ENCODE results near the gene SMARCA2. TPM values are rescaled to one million over a fixed set of nuclear protein-coding genes. Genes with fewer than 3 reads are reported as not detected.

The SMARCA2 gene
- total and polyA plus RNA-seq, 2 donors (not counting 1 experiment from before 2014, with no cell fraction given), result 75.3 to 250 TPM

GRCh38 chr9:2170722-2171121, 155.6 kb downstream of the SMARCA2 start:
- Histone ChIP-seq H3K79me2 (ENCODE audit: control insufficient read depth, insufficient read depth, low read length) (peaks cover 42% of the 10 kb centered on the region), H3K4me2 (replicated peaks; ENCODE audit: low read depth, low read length, poor library complexity, severe bottlenecking) (no peak overlapping the region), H3K4me1 (ENCODE audit: control insufficient read depth in 2 of 2, insufficient read depth in 2 of 2, low read length in 2 of 2) (no peaks in the 10 kb centered on the region), H3K36me3 (replicated peaks in 1 of 2; ENCODE audit: control extremely low read depth in 1 of 2, control insufficient read depth in 1 of 2, extremely low read depth in 1 of 2, insufficient read depth in 2 of 2, low read length in 1 of 2) (peaks cover 17 to 61% of the 10 kb centered on the region in 2 experiments), H3K4me3 (ENCODE audit: control extremely low read depth in 1 of 5, extremely low read depth in 1 of 5, insufficient read depth in 1 of 5, low read depth in 2 of 5, low read length in 4 of 5) (no peak overlapping the region), H3K9me3 (ENCODE audit: control extremely low read depth in 1 of 3, control insufficient read depth in 2 of 3, insufficient read depth in 1 of 3, low read length in 2 of 3) (no peaks in the 10 kb centered on the region), H2AFZ (ENCODE audit: insufficient read depth, low read depth, low read length, poor library complexity, severe bottlenecking) (no peak overlapping the region), H4K20me1 (ENCODE audit: control insufficient read depth, insufficient read depth, low read length, poor library complexity, severe bottlenecking) (peaks cover 31% of the 10 kb centered on the region), H3K27ac (ENCODE audit: low read length in 2 of 2) (no peak overlapping the region), H3K9ac (ENCODE audit: low read length) (no peak overlapping the region), H3K27me3 (replicated peaks in 1 of 4; ENCODE audit: control extremely low read depth in 1 of 4, control insufficient read depth in 3 of 4, insufficient read depth in 4 of 4, low read length in 3 of 4) (no peaks in the 10 kb centered on the region)
- CTCF ChIA-PET, result no interaction called here
- Mint-ChIP-seq H3K27me3 (no peaks in the 10 kb centered on the region), H3K27ac (no peak overlapping the region), H3K4me1 (peaks cover 1% of the 10 kb centered on the region), H3K4me3 (no peak overlapping the region), H3K9me3 (ENCODE audit: insufficient read depth) (no peaks in the 10 kb centered on the region)
- DNase-seq (no peak), ATAC-seq (ENCODE audit: low read depth) (no peak)
- intact Hi-C loops (cut with micrococcal nuclease), result no loop called here
- no peak for TF ChIP-seq EZH2 (IDR thresholded peaks at IDR 0.05; ENCODE audit: borderline replicate concordance, insufficient read depth, low read depth, low read length, poor library complexity, severe bottlenecking)
- no peak for TF ChIP-seq CTCF (IDR thresholded peaks at IDR 0.05)
- 96% methylated on average over 4 of the region's 6 CpGs for whole genome bisulfite sequencing (ENCODE audit: insufficient coverage)
- POLR2A ChIA-PET, result no interaction called here

GRCh38 chr9:2173170-2173569, 158.0 kb downstream of the SMARCA2 start:
- intact Hi-C loops (cut with micrococcal nuclease), result no loop called here
- no peak overlapping the region for H3K27ac Mint-ChIP-seq
- no peak for ATAC-seq (ENCODE audit: low read depth)

More at GRCh38 chr9:2173170-2173569, 158.0 kb downstream of the SMARCA2 start:
- ChIA-PET CTCF (interaction anchor here (1.5 kb wide), 1 partner anchor 41 kb away, joined by 3 read pairs; no protein-coding TSS in a partner anchor), POLR2A (no interaction called here)
- no peak overlapping the region for H3K27ac ChIP-seq (ENCODE audit: low read length in 2 of 2)
- no peak overlapping the region for H3K9ac ChIP-seq (ENCODE audit: low read length)
- DNase-seq, result no peak
- no peaks in the 10 kb centered on the region for H3K4me1 Mint-ChIP-seq
- TF ChIP-seq CTCF (IDR thresholded peaks at IDR 0.05) (no peak), EZH2 (IDR thresholded peaks at IDR 0.05; ENCODE audit: borderline replicate concordance, insufficient read depth, low read depth, low read length, poor library complexity, severe bottlenecking) (no peak)
- no peak overlapping the region for H2AFZ ChIP-seq (ENCODE audit: insufficient read depth, low read depth, low read length, poor library complexity, severe bottlenecking)
- peaks cover 30% of the 10 kb centered on the region for H3K79me2 ChIP-seq (ENCODE audit: control insufficient read depth, insufficient read depth, low read length)
- H3K9me3 Mint-ChIP-seq (ENCODE audit: insufficient read depth), result no peaks in the 10 kb centered on the region
- H3K27me3 ChIP-seq (replicated peaks in 1 of 4; ENCODE audit: control extremely low read depth in 1 of 4, control insufficient read depth in 3 of 4, insufficient read depth in 4 of 4, low read length in 3 of 4), result no peaks in the 10 kb centered on the region
- no peaks in the 10 kb centered on the region for H3K4me1 ChIP-seq (ENCODE audit: control insufficient read depth in 2 of 2, insufficient read depth in 2 of 2, low read length in 2 of 2)
- WGBS (ENCODE audit: insufficient coverage), result no CpG with 5 or more reads among the region's 1 CpG
- peaks cover 14 to 47% of the 10 kb centered on the region in 2 experiments for H3K36me3 ChIP-seq (replicated peaks in 1 of 2; ENCODE audit: control extremely low read depth in 1 of 2, control insufficient read depth in 1 of 2, extremely low read depth in 1 of 2, insufficient read depth in 2 of 2, low read length in 1 of 2)
- H3K9me3 ChIP-seq (ENCODE audit: control extremely low read depth in 1 of 3, control insufficient read depth in 2 of 3, insufficient read depth in 1 of 3, low read length in 2 of 3), result no peaks in the 10 kb centered on the region
- no peak overlapping the region for H3K4me3 ChIP-seq (ENCODE audit: control extremely low read depth in 1 of 5, extremely low read depth in 1 of 5, insufficient read depth in 1 of 5, low read depth in 2 of 5, low read length in 4 of 5)
- H3K4me3 Mint-ChIP-seq, result no peak overlapping the region
- H3K27me3 Mint-ChIP-seq, result no peaks in the 10 kb centered on the region
- H4K20me1 ChIP-seq (ENCODE audit: control insufficient read depth, insufficient read depth, low read length, poor library complexity, severe bottlenecking), result peaks cover 27% of the 10 kb centered on the region
- H3K4me2 ChIP-seq (replicated peaks; ENCODE audit: low read depth, low read length, poor library complexity, severe bottlenecking), result no peak overlapping the region
